ENCODE measurements around the gene GATM. TPM values are rescaled to one million over a fixed set of nuclear protein-coding genes. Genes with fewer than 3 reads are reported as not detected.
"Not testable (repeated sequence)": the region's sequence is repeated elsewhere in the genome, so short reads cannot be mapped to it uniquely, and the experiment has no call there.

Gene GATM
- total and polyA plus RNA-seq, 12 donors = 3.6 to 73.2 (median 25.8) TPM

DNA sequence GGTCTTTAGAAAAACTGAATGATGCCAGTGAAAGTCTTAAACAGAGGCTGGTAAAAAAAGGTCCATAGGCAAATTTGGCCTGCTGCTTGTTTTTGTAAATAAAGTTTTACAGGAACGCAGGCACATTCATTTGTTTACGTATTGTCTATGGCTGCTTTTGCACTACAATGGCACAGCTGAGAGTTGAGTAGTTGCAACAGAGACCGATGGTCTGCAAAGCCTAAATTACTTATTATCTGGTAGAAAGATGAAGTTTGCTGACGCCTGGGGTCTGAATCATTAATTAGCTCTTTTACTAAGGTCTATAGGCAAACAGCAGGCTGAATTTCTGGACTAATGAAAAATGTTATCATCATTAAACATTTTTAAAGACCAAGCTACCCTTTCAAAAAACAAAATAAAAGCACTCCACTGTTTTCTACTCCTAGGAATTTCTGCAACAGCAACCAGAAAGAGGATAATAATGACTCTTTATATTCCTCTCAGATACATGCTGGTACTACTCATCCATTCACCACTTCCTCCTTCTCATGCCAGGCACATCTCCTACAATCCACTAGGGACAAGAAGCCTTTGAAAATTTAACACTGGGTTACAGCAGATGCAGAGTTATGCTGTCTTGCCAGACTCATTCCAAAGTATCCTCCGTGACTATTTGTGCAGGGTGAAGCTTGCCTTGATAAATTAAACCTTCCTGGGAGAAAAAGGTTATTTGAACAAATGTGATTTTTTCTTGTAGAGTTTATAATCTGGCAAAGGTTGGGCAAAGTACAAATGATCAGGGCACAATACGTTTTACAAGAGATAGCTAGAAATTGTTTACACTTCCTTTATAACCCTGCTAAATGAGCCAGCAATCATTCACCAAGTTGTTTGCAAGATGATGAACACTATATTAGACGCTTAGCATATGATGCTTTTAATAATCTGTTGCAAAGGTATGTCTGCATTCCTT, 6.0 kb downstream of the GATM start:
- Histone ChIP-seq H3K27me3 (no peaks in the 10 kb centered on the region), H3K27ac (no peak overlapping the region), H3K36me3 (replicated peaks in 1 of 2) (no peaks in the 10 kb centered on the region), H3K4me3 (no peak overlapping the region), H3K9me3 (replicated peaks in 1 of 3) (no peaks in the 10 kb centered on the region), H3K4me1 (replicated peaks in 1 of 2) (peaks cover 15 to 23% of the 10 kb centered on the region in 2 donors)
- WGBS, 4 donors = 79 to 84% (median 80%) methylated on average over 7 of the region's 7 CpGs
- intact Hi-C loops (cut with DNase I) = no loop called here
- no peak for TF ChIP-seq POLR2A (IDR thresholded peaks at IDR 0.05)
- TF ChIP-seq, protein P1, sequence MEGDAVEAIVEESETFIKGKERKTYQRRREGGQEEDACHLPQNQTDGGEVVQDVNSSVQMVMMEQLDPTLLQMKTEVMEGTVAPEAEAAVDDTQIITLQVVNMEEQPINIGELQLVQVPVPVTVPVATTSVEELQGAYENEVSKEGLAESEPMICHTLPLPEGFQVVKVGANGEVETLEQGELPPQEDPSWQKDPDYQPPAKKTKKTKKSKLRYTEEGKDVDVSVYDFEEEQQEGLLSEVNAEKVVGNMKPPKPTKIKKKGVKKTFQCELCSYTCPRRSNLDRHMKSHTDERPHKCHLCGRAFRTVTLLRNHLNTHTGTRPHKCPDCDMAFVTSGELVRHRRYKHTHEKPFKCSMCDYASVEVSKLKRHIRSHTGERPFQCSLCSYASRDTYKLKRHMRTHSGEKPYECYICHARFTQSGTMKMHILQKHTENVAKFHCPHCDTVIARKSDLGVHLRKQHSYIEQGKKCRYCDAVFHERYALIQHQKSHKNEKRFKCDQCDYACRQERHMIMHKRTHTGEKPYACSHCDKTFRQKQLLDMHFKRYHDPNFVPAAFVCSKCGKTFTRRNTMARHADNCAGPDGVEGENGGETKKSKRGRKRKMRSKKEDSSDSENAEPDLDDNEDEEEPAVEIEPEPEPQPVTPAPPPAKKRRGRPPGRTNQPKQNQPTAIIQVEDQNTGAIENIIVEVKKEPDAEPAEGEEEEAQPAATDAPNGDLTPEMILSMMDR (IDR thresholded peaks at IDR 0.05) = no peak
- no peak for DNase-seq

GRCh38 chr15:45371546-45371945, 6.8 kb downstream of the GATM start:
- intact Hi-C loops (cut with DNase I) = no loop called here
- WGBS, 4 donors = 80 to 94% (median 83%) methylated on average over 1 of the region's 1 CpG
- TF ChIP-seq, protein P1 (IDR thresholded peaks at IDR 0.05) = no peak
- TF ChIP-seq POLR2A (IDR thresholded peaks at IDR 0.05) = no peak
- Histone ChIP-seq H3K27me3 (no peaks in the 10 kb centered on the region), H3K36me3 (replicated peaks in 1 of 2) (no peaks in the 10 kb centered on the region), H3K9me3 (replicated peaks in 1 of 3) (no peaks in the 10 kb centered on the region), H3K4me3 (no peak overlapping the region), H3K27ac (no peak overlapping the region), H3K4me1 (replicated peaks in 1 of 2) (peaks cover 14 to 15% of the 10 kb centered on the region in 2 donors)
- no peak for DNase-seq

DNA sequence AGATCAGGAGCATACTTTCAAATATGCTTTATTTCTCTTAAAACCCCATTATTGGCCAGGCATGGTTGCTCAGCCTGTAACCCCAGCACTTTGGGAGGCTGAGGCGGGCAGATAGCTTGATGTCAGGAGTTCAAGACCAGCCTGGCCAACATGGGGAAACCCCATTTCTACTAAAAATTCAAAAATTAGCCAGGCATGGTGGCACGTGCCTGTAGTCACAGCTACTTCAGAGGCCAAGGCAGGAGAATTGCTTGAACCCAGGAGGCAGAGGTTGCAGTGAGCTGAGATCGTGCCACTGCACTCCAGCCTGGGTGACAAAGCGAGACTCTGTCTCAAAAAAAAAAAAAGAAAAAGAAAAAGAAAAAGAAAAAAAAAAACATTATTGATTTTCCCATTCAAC, 8.3 kb downstream of the GATM start:
- H3K36me3 ChIP-seq (replicated peaks in 1 of 2); intact Hi-C loops (cut with DNase I); H3K9me3 ChIP-seq (replicated peaks in 1 of 3); H3K27ac ChIP-seq; H3K27me3 ChIP-seq; DNase-seq; H3K4me3 ChIP-seq: not testable (repeated sequence)
- peaks cover 12 to 14% of the 10 kb centered on the region in 2 donors for H3K4me1 ChIP-seq (replicated peaks in 1 of 2)
- 82 to 97% (median 89%) methylated on average over 4 of the region's 4 CpGs for WGBS, 4 donors

GRCh38 chr15:45367222-45367621, 11.1 kb downstream of the GATM start:
- H3K27me3 ChIP-seq; H3K4me1 ChIP-seq (replicated peaks in 1 of 2); intact Hi-C loops (cut with DNase I); H3K27ac ChIP-seq; H3K9me3 ChIP-seq (replicated peaks in 1 of 3); DNase-seq; H3K4me3 ChIP-seq: not testable (repeated sequence)
- WGBS, 4 donors = 86 to 92% (median 88%) methylated on average over 7 of the region's 7 CpGs
- peaks cover 0 to 12% of the 10 kb centered on the region in 2 donors for H3K36me3 ChIP-seq (replicated peaks in 1 of 2)

GRCh38 chr15:45364271-45364670, 14.1 kb downstream of the GATM start:
- Histone ChIP-seq H3K4me1 (replicated peaks in 1 of 2) (no peaks in the 10 kb centered on the region), H3K9me3 (replicated peaks in 1 of 3) (no peaks in the 10 kb centered on the region), H3K27ac (no peak overlapping the region), H3K36me3 (replicated peaks in 1 of 2) (peaks cover 0 to 12% of the 10 kb centered on the region in 2 donors), H3K27me3 (no peaks in the 10 kb centered on the region), H3K4me3 (no peak overlapping the region)
- no peak for DNase-seq
- 84 to 93% (median 92%) methylated on average over 1 of the region's 1 CpG for WGBS, 4 donors
- TF ChIP-seq, protein P1 (IDR thresholded peaks at IDR 0.05) = no peak
- TF ChIP-seq POLR2A (IDR thresholded peaks at IDR 0.05) = no peak
- intact Hi-C loops (cut with DNase I) = no loop called here

Data from adrenal gland (tissue), 12 donors.